Hepatocyte (in vitro differentiated cells): ENCODE measurements around the gene IL17F.

Experiments used
- CTCF ChIP-seq: fragments of 200-600 bp; sonication (generic); IDR thresholded peaks from 2 replicates; pipeline ENCODE4 v1.5.1; 2016; ENCODE audit warnings: antibody characterized with exemption, mild to moderate bottlenecking; ENCODE audit not compliant: poor library complexity
- EZH2 ChIP-seq: fragments of 200-600 bp; sonication (generic); IDR thresholded peaks from 2 replicates; pipeline ENCODE4 v1.6.1; 2016; ENCODE audit warnings: antibody characterized with exemption, mild to moderate bottlenecking, borderline replicate concordance
- EZH2phosphoT487 ChIP-seq: fragments of 200-600 bp; sonication (generic); IDR thresholded peaks from one replicate; pipeline ENCODE4 v1.6.1; 2018; ENCODE audit warnings: antibody characterized with exemption, mild to moderate bottlenecking, low read depth, moderate library complexity; ENCODE audit not compliant: unreplicated experiment, severe bottlenecking

- TF ChIP-seq CTCF (no peak), EZH2 (no peak), EZH2phosphoT487 (no peak)
Observed at GRCh38 chr6:52201046-52201445, 43.3 kb downstream of the IL17F start.
